Activated naive CD8-positive, alpha-beta T cell treated with anti-CD3 and anti-CD28 coated beads, Interleukin-2, amount 50 U/mL, for 24 hours (primary cell): ENCODE data around the gene SLC5A11.
A peak's percentile ranks its signal among the peaks of the same experiment; 100 is the strongest.

Source experiments
- ATAC-seq: fragments of 150-1000 bp; cut with Tn5 transposase; one replicate; pipeline ENCODE4 v1.10.0; 2021
- DNase-seq: peaks from one replicate; pipeline ENCODE4 v3.0.0; 2021
- H3K27ac Mint-ChIP-seq: one replicate; pipeline ENCODE4 v1.8.0; 2021; ENCODE audit warnings: mild to moderate bottlenecking, mixed read lengths
- H3K27me3 Mint-ChIP-seq: one replicate; pipeline ENCODE4 v1.8.0; 2021; ENCODE audit warnings: mixed read lengths
- H3K36me3 Mint-ChIP-seq: one replicate; pipeline ENCODE4 v1.8.0; 2021; ENCODE audit warnings: low read depth, mixed read lengths
- H3K4me1 Mint-ChIP-seq: one replicate; pipeline ENCODE4 v1.8.0; 2021; ENCODE audit warnings: mixed read lengths
- H3K4me3 Mint-ChIP-seq: one replicate; pipeline ENCODE4 v1.8.0; 2021; ENCODE audit warnings: mild to moderate bottlenecking, moderate library complexity, mixed read lengths
- H3K9me3 Mint-ChIP-seq: one replicate; pipeline ENCODE4 v1.8.0; 2021; ENCODE audit warnings: mixed read lengths

The SLC5A11 gene

GRCh38 chr16:24908716-24909115 lies 63.0 kb downstream of the SLC5A11 start:
- Mint-ChIP-seq H3K27ac (no peak overlapping the region), H3K27me3 (no peaks in the 10 kb centered on the region)

GRCh38 chr16:24909856-24910255 lies 64.1 kb downstream of the SLC5A11 start:
- Mint-ChIP-seq H3K27ac (no peak overlapping the region), H3K4me1 (peaks cover 2% of the 10 kb centered on the region), H3K36me3 (no peaks in the 10 kb centered on the region), H3K9me3 (no peaks in the 10 kb centered on the region), H3K4me3 (no peak overlapping the region), H3K27me3 (no peaks in the 10 kb centered on the region)
- DNase-seq (no peak), ATAC-seq (no peak)

More at GRCh38 chr16:24908716-24909115, 63.0 kb downstream of the SLC5A11 start:
- DNase-seq (no peak), ATAC-seq (no peak)
- peaks cover 2% of the 10 kb centered on the region for H3K4me1 Mint-ChIP-seq
- H3K9me3 Mint-ChIP-seq, result no peaks in the 10 kb centered on the region
- no peaks in the 10 kb centered on the region for H3K36me3 Mint-ChIP-seq
- H3K4me3 Mint-ChIP-seq, result no peak overlapping the region

- Mint-ChIP-seq H3K27me3 (no peaks in the 10 kb centered on the region), H3K27ac (peak overlapping the region; percentile 23), H3K9me3 (no peaks in the 10 kb centered on the region), H3K4me3 (no peak overlapping the region), H3K36me3 (peaks cover 13% of the 10 kb centered on the region), H3K4me1 (no peaks in the 10 kb centered on the region)
- no peak for ATAC-seq
- DNase-seq, result no peak
These were observed 69.3 kb downstream of the SLC5A11 start for GRCh38 chr16:24915019-24915418.

DNA sequence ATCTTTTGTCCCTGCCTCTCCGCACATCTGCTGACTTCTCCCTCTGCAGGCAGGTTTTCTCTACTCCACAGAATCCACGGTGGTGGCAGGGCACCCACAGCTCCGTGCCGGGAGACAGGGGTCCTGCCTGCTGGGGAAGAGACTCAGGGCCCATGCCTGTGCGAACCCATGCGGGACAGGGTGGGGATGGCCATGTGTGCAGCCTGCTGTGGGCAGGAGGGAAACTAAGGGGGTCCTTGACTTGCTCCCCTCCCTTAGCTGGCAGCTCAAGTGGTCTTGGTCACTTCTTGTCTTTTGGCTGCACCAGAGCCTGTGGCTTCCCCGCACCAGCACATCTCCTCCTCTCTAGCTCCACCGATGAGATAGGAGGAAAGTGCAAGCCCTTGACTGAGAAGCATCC lies 69.8 kb downstream of the SLC5A11 start:
- no peak overlapping the region for H3K27ac Mint-ChIP-seq
- H3K9me3 Mint-ChIP-seq, result no peaks in the 10 kb centered on the region
- no peak overlapping the region for H3K4me3 Mint-ChIP-seq
- no peak for DNase-seq
- H3K27me3 Mint-ChIP-seq, result no peaks in the 10 kb centered on the region
- no peaks in the 10 kb centered on the region for H3K4me1 Mint-ChIP-seq
- ATAC-seq, result no peak
- H3K36me3 Mint-ChIP-seq, result peaks cover 13% of the 10 kb centered on the region

GRCh38 chr16:24917236-24917635 lies 71.5 kb downstream of the SLC5A11 start:
- no peak for DNase-seq
- no peak overlapping the region for H3K27ac Mint-ChIP-seq
- peaks cover 18% of the 10 kb centered on the region for H3K36me3 Mint-ChIP-seq
- H3K9me3 Mint-ChIP-seq, result no peaks in the 10 kb centered on the region
- ATAC-seq, result no peak
- H3K4me3 Mint-ChIP-seq, result no peak overlapping the region
- peaks cover 11% of the 10 kb centered on the region for H3K4me1 Mint-ChIP-seq
- no peaks in the 10 kb centered on the region for H3K27me3 Mint-ChIP-seq

- Mint-ChIP-seq H3K4me1 (peaks cover 11% of the 10 kb centered on the region), H3K27me3 (no peaks in the 10 kb centered on the region), H3K27ac (no peak overlapping the region), H3K9me3 (no peaks in the 10 kb centered on the region), H3K36me3 (peaks cover 23% of the 10 kb centered on the region), H3K4me3 (no peak overlapping the region)
- ATAC-seq (no peak), DNase-seq (no peak)
These were observed 72.1 kb downstream of the SLC5A11 start for GRCh38 chr16:24917891-24918290.

DNA sequence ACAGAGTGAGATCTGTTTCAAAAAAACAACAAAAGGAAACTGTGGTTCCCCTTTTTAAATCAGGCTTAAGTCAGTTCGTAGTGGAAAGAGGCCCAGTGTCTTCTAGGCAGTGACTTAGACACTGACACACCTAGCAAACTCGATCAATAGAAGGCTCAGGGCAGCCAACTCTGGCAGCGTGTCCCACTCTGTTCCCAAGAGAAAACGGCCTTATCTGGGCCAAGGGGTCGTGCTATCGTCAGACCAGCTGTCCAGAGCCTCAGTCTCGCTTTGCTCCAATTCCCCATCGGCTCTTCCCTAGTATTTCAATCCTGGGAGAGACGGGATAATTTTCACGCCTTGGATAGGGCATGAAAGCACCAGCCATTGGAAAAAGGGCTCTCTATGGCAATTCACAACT lies 72.9 kb downstream of the SLC5A11 start:
- Mint-ChIP-seq H3K27me3 (no peaks in the 10 kb centered on the region), H3K36me3 (peaks cover 25% of the 10 kb centered on the region), H3K9me3 (no peaks in the 10 kb centered on the region), H3K4me3 (no peak overlapping the region), H3K4me1 (peaks cover 11% of the 10 kb centered on the region), H3K27ac (no peak overlapping the region)
- DNase-seq, result no peak
- no peak for ATAC-seq

- peaks cover 25% of the 10 kb centered on the region for H3K36me3 Mint-ChIP-seq
- DNase-seq, result no peak
- no peak overlapping the region for H3K27ac Mint-ChIP-seq
- H3K27me3 Mint-ChIP-seq, result no peaks in the 10 kb centered on the region
- ATAC-seq, result no peak
- H3K4me1 Mint-ChIP-seq, result peaks cover 11% of the 10 kb centered on the region
- H3K9me3 Mint-ChIP-seq, result no peaks in the 10 kb centered on the region
- H3K4me3 Mint-ChIP-seq, result no peak overlapping the region
These were observed 73.8 kb downstream of the SLC5A11 start for GRCh38 chr16:24919536-24919935.

- H3K9me3 Mint-ChIP-seq, result no peaks in the 10 kb centered on the region
- H3K27me3 Mint-ChIP-seq, result no peaks in the 10 kb centered on the region
- no peak overlapping the region for H3K27ac Mint-ChIP-seq
- ATAC-seq, result no peak
- no peak overlapping the region for H3K4me3 Mint-ChIP-seq
- H3K4me1 Mint-ChIP-seq, result peaks cover 11% of the 10 kb centered on the region
- peaks cover 28% of the 10 kb centered on the region for H3K36me3 Mint-ChIP-seq
- DNase-seq, result no peak
These were observed 74.8 kb downstream of the SLC5A11 start for GRCh38 chr16:24920568-24920967.

- H3K27ac Mint-ChIP-seq, result peak overlapping the region; percentile 37
- ATAC-seq, result no peak
These were observed 75.5 kb downstream of the SLC5A11 start for GRCh38 chr16:24921229-24921628.

DNA sequence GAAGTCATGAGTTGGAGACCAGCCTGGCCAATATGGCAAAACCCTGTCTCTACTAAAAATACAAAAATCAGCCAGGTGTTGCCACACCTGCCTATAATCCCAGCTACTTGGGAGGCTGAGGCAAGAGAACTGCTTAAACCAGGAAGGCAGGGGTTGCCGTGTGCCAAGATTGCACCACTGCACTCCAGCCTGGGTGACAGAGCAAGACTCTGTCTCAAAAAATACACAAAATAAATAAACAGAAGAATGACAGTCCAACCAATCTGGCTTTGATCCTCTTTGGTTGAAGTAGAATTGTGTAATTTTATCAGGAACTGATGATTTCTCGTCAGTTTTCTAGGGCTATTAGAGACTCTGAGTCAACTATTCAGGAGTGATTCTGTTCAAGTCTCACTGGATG lies 79.4 kb downstream of the SLC5A11 start:
- no peak for DNase-seq
- Mint-ChIP-seq H3K4me1 (peaks cover 11% of the 10 kb centered on the region), H3K27me3 (no peaks in the 10 kb centered on the region), H3K36me3 (peaks cover 28% of the 10 kb centered on the region), H3K4me3 (no peak overlapping the region), H3K27ac (no peak overlapping the region), H3K9me3 (no peaks in the 10 kb centered on the region)
- ATAC-seq, result no peak

More at GRCh38 chr16:24921229-24921628, 75.5 kb downstream of the SLC5A11 start:
- no peak for DNase-seq
- no peaks in the 10 kb centered on the region for H3K9me3 Mint-ChIP-seq
- no peaks in the 10 kb centered on the region for H3K27me3 Mint-ChIP-seq
- peaks cover 24% of the 10 kb centered on the region for H3K36me3 Mint-ChIP-seq
- H3K4me3 Mint-ChIP-seq, result no peak overlapping the region
- H3K4me1 Mint-ChIP-seq, result peaks cover 11% of the 10 kb centered on the region

DNA sequence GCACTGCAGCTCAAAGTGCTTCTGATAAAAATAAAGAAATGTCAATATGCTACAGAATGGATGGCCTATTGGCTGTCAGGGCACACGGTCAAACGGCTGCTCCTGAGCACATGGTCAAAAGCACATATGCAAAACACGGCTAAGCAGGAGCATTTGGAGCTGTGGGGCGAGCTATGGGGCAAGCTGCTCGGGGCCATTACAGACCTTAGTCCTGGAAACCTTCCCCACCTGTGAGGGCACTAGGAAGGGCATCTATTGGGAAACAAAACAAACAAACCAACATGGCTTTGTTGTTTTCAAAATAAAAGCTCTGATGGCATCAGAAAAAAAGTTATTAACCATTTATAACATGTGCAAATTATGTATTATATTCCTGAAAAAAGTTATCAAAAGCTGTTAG lies 83.6 kb downstream of the SLC5A11 start:
- no peaks in the 10 kb centered on the region for H3K9me3 Mint-ChIP-seq
- no peak overlapping the region for H3K27ac Mint-ChIP-seq
- H3K27me3 Mint-ChIP-seq, result no peaks in the 10 kb centered on the region
- DNase-seq (no peak), ATAC-seq (no peak)
- no peak overlapping the region for H3K4me3 Mint-ChIP-seq
- H3K36me3 Mint-ChIP-seq, result peaks cover 33% of the 10 kb centered on the region
- H3K4me1 Mint-ChIP-seq, result no peaks in the 10 kb centered on the region

DNA sequence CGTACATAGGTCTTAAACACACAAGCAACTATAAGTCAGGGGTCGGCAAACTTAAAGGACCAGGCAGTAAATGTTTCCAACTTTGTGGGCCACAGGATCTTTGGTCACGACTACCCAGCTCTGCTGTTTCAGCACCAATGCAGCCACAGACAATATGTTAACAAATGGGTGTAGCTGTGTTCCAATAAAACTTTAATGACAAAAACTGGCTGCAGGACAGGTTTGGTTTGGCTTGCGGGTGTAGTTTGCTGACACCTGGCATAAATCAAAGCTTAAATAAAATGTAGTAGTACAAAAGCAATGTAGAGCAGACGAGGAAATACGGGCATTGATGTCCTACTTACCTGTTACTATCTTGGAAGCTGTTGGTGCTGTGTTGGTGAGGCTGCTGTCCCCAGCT lies 84.7 kb downstream of the SLC5A11 start:
- H3K4me1 Mint-ChIP-seq, result no peaks in the 10 kb centered on the region
- H3K9me3 Mint-ChIP-seq, result no peaks in the 10 kb centered on the region
- DNase-seq (no peak), ATAC-seq (no peak)
- H3K4me3 Mint-ChIP-seq, result no peak overlapping the region
- no peak overlapping the region for H3K27ac Mint-ChIP-seq
- peaks cover 37% of the 10 kb centered on the region for H3K36me3 Mint-ChIP-seq
- no peaks in the 10 kb centered on the region for H3K27me3 Mint-ChIP-seq

DNA sequence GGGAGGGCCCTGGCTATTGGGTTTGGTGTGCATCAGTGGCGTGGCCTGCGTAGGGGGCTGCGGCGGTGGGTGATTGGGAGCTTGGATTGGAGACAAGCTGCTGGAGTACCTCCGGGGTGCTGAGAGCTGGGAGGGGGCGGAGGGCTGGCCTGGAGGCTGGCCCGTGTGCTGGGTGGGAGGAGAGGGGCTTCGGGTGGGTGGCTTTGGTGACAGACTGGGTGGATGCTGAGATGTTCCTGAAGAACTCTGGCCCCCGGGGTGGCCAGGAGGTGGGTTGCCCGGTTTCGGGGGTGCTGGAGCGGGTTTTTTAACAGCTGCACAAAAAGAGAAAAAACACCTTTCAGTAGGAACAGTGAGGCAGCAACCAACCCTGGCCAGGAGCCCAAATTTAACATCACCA lies 85.3 kb downstream of the SLC5A11 start:
- peaks cover 42% of the 10 kb centered on the region for H3K36me3 Mint-ChIP-seq
- no peak overlapping the region for H3K27ac Mint-ChIP-seq
- H3K4me1 Mint-ChIP-seq, result no peaks in the 10 kb centered on the region
- H3K4me3 Mint-ChIP-seq, result no peak overlapping the region
- ATAC-seq (no peak), DNase-seq (no peak)
- H3K27me3 Mint-ChIP-seq, result no peaks in the 10 kb centered on the region
- H3K9me3 Mint-ChIP-seq, result no peaks in the 10 kb centered on the region

- Mint-ChIP-seq H3K36me3 (peaks cover 39% of the 10 kb centered on the region), H3K4me1 (peaks cover 5% of the 10 kb centered on the region), H3K27me3 (no peaks in the 10 kb centered on the region), H3K4me3 (no peak overlapping the region), H3K27ac (no peak overlapping the region), H3K9me3 (no peaks in the 10 kb centered on the region)
- DNase-seq, result no peak
- ATAC-seq, result no peak
These were observed 89.6 kb downstream of the SLC5A11 start for GRCh38 chr16:24935336-24935735.

GRCh38 chr16:24936151-24936550 lies 90.4 kb downstream of the SLC5A11 start:
- ATAC-seq, result no peak
- H3K27ac Mint-ChIP-seq, result no peak overlapping the region
- peaks cover 36% of the 10 kb centered on the region for H3K36me3 Mint-ChIP-seq
- no peak for DNase-seq
- H3K4me3 Mint-ChIP-seq, result no peak overlapping the region
- H3K27me3 Mint-ChIP-seq, result no peaks in the 10 kb centered on the region
- H3K4me1 Mint-ChIP-seq, result peaks cover 5% of the 10 kb centered on the region
- no peaks in the 10 kb centered on the region for H3K9me3 Mint-ChIP-seq
